Motor neuron (in vitro differentiated cells): ENCODE data around the gene PIANP. TPM values are rescaled to one million over a fixed set of nuclear protein-coding genes. Genes with fewer than 3 reads are reported as not detected.

Experiments
- ATAC-seq, 8 experiments: fragments of 200-7000 bp; cut with Tn5 transposase; replicated peaks in 6 of 8; 2 replicates each; pipeline ENCODE4 v1.8.0; 2021; ENCODE audit warnings: mild to moderate bottlenecking in 8 of 8, moderate library complexity in 8 of 8
- H3K27ac ChIP-seq, 2 donors: fragments of 250-450 bp; sonication (Bioruptor Pico); 2 replicates each; pipeline ENCODE4 v1.9.0; 2021; ENCODE audit warnings: antibody characterized with exemption in 2 of 2, mild to moderate bottlenecking in 2 of 2, moderate library complexity in 1 of 2
- H3K4me1 ChIP-seq, 2 donors: fragments of 250-450 bp; sonication (Bioruptor Pico); replicated peaks in 1 of 2; 2 replicates each; pipeline ENCODE4 v1.6.1; 2021; ENCODE audit warnings: antibody characterized with exemption in 2 of 2, mild to moderate bottlenecking in 2 of 2, moderate library complexity in 1 of 2
- H3K4me3 ChIP-seq, 5 donors: fragments of 250-450 bp; sonication (Bioruptor Pico); 2 replicates each; pipeline ENCODE4 v1.9.0; 2021; ENCODE audit warnings: antibody characterized with exemption in 5 of 5, mild to moderate bottlenecking in 5 of 5, moderate library complexity in 4 of 5
- WGBS, 10 experiments: fragments of 450-650 bp; shearing (Covaris generic); methylation state at CpG; one replicate each; pipeline ENCODE4 v1.0.0; 2022; 5-methylcytosine and 5-hydroxymethylcytosine counted together
- in situ Hi-C, 9 experiments: fragments of 400-800 bp; cut with MboI; loops; one replicate each; pipeline ENCODE4 v1.15.0; 2021; ENCODE audit warnings: low sequenced_read_pairs in 9 of 9, low pct_unique_long_range_greater_than_20kb in 2 of 9; ENCODE audit not compliant: unreplicated experiment in 9 of 9
- total RNA-seq, 8 experiments: library from RNA; unstranded; fragments of 300-600 nt; gene quantifications; 2 replicates each; pipeline versions ENCODE4 v1.2.3 to v1.2.4, GENCODE V29; 2022

Gene PIANP
- total RNA-seq, 8 experiments from 2014 or later: 0.94 to 7.9 (median 2.8) TPM

- Histone ChIP-seq H3K4me3 (no peak overlapping the region), H3K27ac (no peak overlapping the region), H3K4me1 (no peaks in the 10 kb centered on the region)
- WGBS, 10 experiments: 80 to 100% (median 97%) methylated on average over 1 to 5 of the region's 5 CpGs; no CpG with 5 or more reads in 2 of the 10 experiments
- no peak for ATAC-seq
- in situ Hi-C loops: loop anchor here in 1 of 9 experiments (25.0 kb wide), 1 partner anchor 92 kb away; the partner anchor contains the start of genes IFFO1 and NOP2
Observed at GRCh38 chr12:6653987-6654386, 46.6 kb downstream of the PIANP start.

- no peak overlapping the region for H3K4me3 ChIP-seq
- H3K27ac ChIP-seq: no peak overlapping the region
- in situ Hi-C loops: loop anchor here in 1 of 9 experiments (25.0 kb wide), 1 partner anchor 91 kb away; the partner anchor contains the start of genes IFFO1 and NOP2
- ATAC-seq: no peak
- H3K4me1 ChIP-seq: no peaks in the 10 kb centered on the region
- WGBS, 10 experiments: 60 to 100% (median 100%) methylated on average over 1 of the region's 1 CpG; no CpG with 5 or more reads in 5 of the 10 experiments
Observed at GRCh38 chr12:6653342-6653741, 47.3 kb downstream of the PIANP start.

- 80 to 100% (median 93%) methylated on average over 1 to 8 of the region's 12 CpGs; no CpG with 5 or more reads in 3 of the 10 experiments for WGBS, 10 experiments
- in situ Hi-C loops: loop anchor here in 1 of 9 experiments (25.0 kb wide), 1 partner anchor 90 kb away; the partner anchor contains the start of genes IFFO1 and NOP2
- no peak for ATAC-seq
- Histone ChIP-seq H3K27ac (no peak overlapping the region), H3K4me1 (no peaks in the 10 kb centered on the region), H3K4me3 (no peak overlapping the region)
Observed at GRCh38 chr12:6652391-6652790, 48.2 kb downstream of the PIANP start.

- WGBS, 10 experiments: 70 to 100% (median 96%) methylated on average over 1 to 4 of the region's 8 CpGs; no CpG with 5 or more reads in 3 of the 10 experiments
- Histone ChIP-seq H3K27ac (no peak overlapping the region), H3K4me1 (peaks cover 0 to 5% of the 10 kb centered on the region in 2 donors), H3K4me3 (no peak overlapping the region)
- in situ Hi-C loops: loop anchor here in 1 of 9 experiments (25.0 kb wide), 1 partner anchor 89 kb away; the partner anchor contains the start of genes IFFO1 and NOP2
- no peak for ATAC-seq
Observed at GRCh38 chr12:6650832-6651231, 49.8 kb downstream of the PIANP start.

GRCh38 chr12:6647083-6647604 is 53.5 kb downstream of the PIANP start, which contains the start of gene ACRBP:
Gene ACRBP, minus strand, starts transcription at chr12:6647432. Its CDS starts 66 bp downstream, at chr12:6647366.
- ATAC-seq: peak; percentile 92 to 99 (median 98)
- Histone ChIP-seq H3K4me3 (peak within 1 kb of the TSS; percentile 20 to 48 (median 35)), H3K27ac (peak within 1 kb of the TSS in 1 of 2 donors; percentile 63), H3K4me1 (peaks cover 0 to 5% of the 10 kb centered on the region in 2 donors)
- WGBS, 10 experiments: 0% methylated on average over 1 of the region's 38 CpGs; no CpG with 5 or more reads in 9 of the 10 experiments
- in situ Hi-C loops: no loop called here

GRCh38 chr12:6646276-6647082 is 54.1 kb downstream of the PIANP start:
- in situ Hi-C loops: no loop called here
- H3K4me3 ChIP-seq: peak overlapping the region; percentile 20 to 48 (median 35)
- ATAC-seq: peak in 5 of 8 experiments; percentile 27 to 55 (median 47)
- H3K4me1 ChIP-seq: peaks cover 0 to 5% of the 10 kb centered on the region in 2 donors
- 67 to 100% (median 90%) methylated on average over 1 to 8 of the region's 28 CpGs; no CpG with 5 or more reads in 4 of the 10 experiments for WGBS, 10 experiments
- H3K27ac ChIP-seq: peak overlapping the region in 1 of 2 donors; percentile 63

GRCh38 chr12:6644903-6645302 is 55.7 kb downstream of the PIANP start:
- ATAC-seq: no peak
- WGBS, 10 experiments: 18 to 40% (median 33%) methylated on average over 1 to 4 of the region's 5 CpGs; no CpG with 5 or more reads in 4 of the 10 experiments
- no peak overlapping the region for H3K27ac ChIP-seq
- in situ Hi-C loops: no loop called here
- no peak overlapping the region for H3K4me3 ChIP-seq
- peaks cover 0 to 5% of the 10 kb centered on the region in 2 donors for H3K4me1 ChIP-seq

- Histone ChIP-seq H3K27ac (no peak overlapping the region), H3K4me1 (peaks cover 0 to 5% of the 10 kb centered on the region in 2 donors), H3K4me3 (no peak overlapping the region)
- 60 to 100% (median 83%) methylated on average over 1 to 6 of the region's 6 CpGs; no CpG with 5 or more reads in 2 of the 10 experiments for WGBS, 10 experiments
- ATAC-seq: no peak
- in situ Hi-C loops: no loop called here
Observed at GRCh38 chr12:6644257-6644596, 56.4 kb downstream of the PIANP start.

Other genes with a start within 250 kb of the PIANP start
- 10 to 100 TPM in 3 of 8 experiments, 1 to 10 TPM in 3, under 1 TPM in 2; 0.79 to 26.2 (median 3.1) TPM for gene TAPBPL, start 248.8 kb downstream of the PIANP start, total RNA-seq
- gene VAMP1, start 230.1 kb downstream of the PIANP start, total RNA-seq: 10 to 100 TPM in 7 of 8 experiments, 1 to 10 TPM in 1; 6.1 to 38.3 (median 15.9) TPM
- gene MRPL51, start 207.6 kb downstream of the PIANP start, total RNA-seq: 100 to 1,000 TPM; 129 to 267 (median 184) TPM
- 10 to 100 TPM; 11.5 to 84.2 (median 16.2) TPM for gene NCAPD2, start 206.7 kb downstream of the PIANP start, total RNA-seq
- 1,000 to 10,000 TPM; 2,651 to 4,080 (median 3,703) TPM for gene GAPDH, start 166.3 kb downstream of the PIANP start, total RNA-seq
- 10 to 100 TPM; 10.1 to 22.7 (median 12.7) TPM for gene IFFO1, start 144.8 kb downstream of the PIANP start, total RNA-seq
- 10 to 100 TPM; 13.0 to 83.1 (median 24.1) TPM for gene NOP2, start 132.5 kb downstream of the PIANP start, total RNA-seq
- 100 to 1,000 TPM; 190 to 382 (median 259) TPM for gene CHD4, start 93.4 kb downstream of the PIANP start, total RNA-seq
- gene LPAR5, start 64.9 kb downstream of the PIANP start, total RNA-seq: under 1 TPM; 0.08 to 0.95 (median 0.19) TPM
- gene ACRBP, start 53.4 kb downstream of the PIANP start, total RNA-seq: 1 to 10 TPM in 4 of 8 experiments, under 1 TPM in 4; 0.51 to 2.6 (median 1.1) TPM
- 100 to 1,000 TPM in 1 of 8 experiments, 10 to 100 TPM in 7; 34.3 to 108 (median 81.6) TPM for gene ING4, start 37.7 kb downstream of the PIANP start, total RNA-seq
- 10 to 100 TPM; 16.9 to 48.5 (median 32.7) TPM for gene ZNF384, start 11.4 kb downstream of the PIANP start, total RNA-seq
- gene COPS7A, start 23.2 kb upstream of the PIANP start, total RNA-seq: 100 to 1,000 TPM in 1 of 8 experiments, 10 to 100 TPM in 7; 23.0 to 115 (median 44.1) TPM
- 100 to 1,000 TPM; 122 to 181 (median 151) TPM for gene MLF2, start 52.3 kb upstream of the PIANP start, total RNA-seq
- gene PTMS, start 65.5 kb upstream of the PIANP start, total RNA-seq: 100 to 1,000 TPM; 117 to 609 (median 256) TPM
- gene LAG3, start 71.7 kb upstream of the PIANP start, total RNA-seq: 1 to 10 TPM in 3 of 8 experiments, under 1 TPM in 5; 0.21 to 2.8 (median 0.66) TPM
- 1 to 10 TPM in 5 of 8 experiments, under 1 TPM in 3; 0.49 to 2.8 (median 1.1) TPM for gene CD4, start 88.7 kb upstream of the PIANP start, total RNA-seq
- gene GPR162, start 121.0 kb upstream of the PIANP start, total RNA-seq: 10 to 100 TPM in 5 of 8 experiments, 1 to 10 TPM in 3; 4.8 to 48.2 (median 32.8) TPM
- gene P3H3, start 127.6 kb upstream of the PIANP start, total RNA-seq: 10 to 100 TPM in 7 of 8 experiments, 1 to 10 TPM in 1; 9.9 to 31.2 (median 17.8) TPM
- 1 to 10 TPM; 1.1 to 8.4 (median 4.5) TPM for gene GNB3, start 140.1 kb upstream of the PIANP start, total RNA-seq
- gene CDCA3, start 150.5 kb upstream of the PIANP start, total RNA-seq: 10 to 100 TPM in 3 of 8 experiments, 1 to 10 TPM in 5; 3.0 to 36.3 (median 6.2) TPM
- gene USP5, start 151.3 kb upstream of the PIANP start, total RNA-seq: 100 to 1,000 TPM in 1 of 8 experiments, 10 to 100 TPM in 7; 52.3 to 122 (median 75.2) TPM
- gene TPI1, start 166.7 kb upstream of the PIANP start, total RNA-seq: 100 to 1,000 TPM; 544 to 781 (median 685) TPM
- gene SPSB2, start 172.5 kb upstream of the PIANP start, total RNA-seq: 10 to 100 TPM in 3 of 8 experiments, 1 to 10 TPM in 5; 6.3 to 13.6 (median 8.3) TPM
- 10 to 100 TPM in 3 of 8 experiments, 1 to 10 TPM in 5; 4.1 to 51.0 (median 7.1) TPM for gene LRRC23, start 204.0 kb upstream of the PIANP start, total RNA-seq
- 100 to 1,000 TPM in 5 of 8 experiments, 1 to 10 TPM in 3; 2.6 to 399 (median 169) TPM for gene ENO2, start 213.8 kb upstream of the PIANP start, total RNA-seq
- gene ATN1, start 227.1 kb upstream of the PIANP start, total RNA-seq: 10 to 100 TPM in 6 of 8 experiments, 1 to 10 TPM in 2; 4.3 to 51.5 (median 15.8) TPM
- gene RNU7-1, start 243.0 kb upstream of the PIANP start, total RNA-seq: not detected
- gene C12orf57, start 243.2 kb upstream of the PIANP start, total RNA-seq: 100 to 1,000 TPM; 150 to 828 (median 513) TPM